Eye (tissue), 1 donor: ENCODE results near the gene GREB1.

Source experiments
- DNase-seq: peaks from one replicate; pipeline ENCODE4 v3.0.0-alpha.2; 2015

The GREB1 gene

DNA sequence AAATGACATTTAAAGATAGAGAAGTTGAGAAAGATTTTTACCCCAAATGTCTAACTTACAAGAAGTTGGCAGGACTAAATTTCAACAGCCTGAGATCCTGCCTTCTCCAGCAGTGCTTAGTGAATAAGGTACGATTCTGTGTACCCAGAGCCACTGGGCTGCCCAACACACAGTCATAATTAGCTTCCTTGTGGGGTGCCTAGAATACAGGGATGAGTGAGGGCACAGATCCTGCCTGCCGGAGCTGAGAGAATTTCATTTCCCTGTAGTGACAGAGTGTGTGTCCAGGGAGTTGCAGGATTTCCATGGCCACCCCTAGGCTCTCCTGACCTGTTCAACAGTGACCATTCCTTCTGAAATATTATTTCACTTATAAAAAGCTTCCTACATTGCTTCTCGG, 27.0 kb downstream of the GREB1 start:
- no peak for DNase-seq

DNA sequence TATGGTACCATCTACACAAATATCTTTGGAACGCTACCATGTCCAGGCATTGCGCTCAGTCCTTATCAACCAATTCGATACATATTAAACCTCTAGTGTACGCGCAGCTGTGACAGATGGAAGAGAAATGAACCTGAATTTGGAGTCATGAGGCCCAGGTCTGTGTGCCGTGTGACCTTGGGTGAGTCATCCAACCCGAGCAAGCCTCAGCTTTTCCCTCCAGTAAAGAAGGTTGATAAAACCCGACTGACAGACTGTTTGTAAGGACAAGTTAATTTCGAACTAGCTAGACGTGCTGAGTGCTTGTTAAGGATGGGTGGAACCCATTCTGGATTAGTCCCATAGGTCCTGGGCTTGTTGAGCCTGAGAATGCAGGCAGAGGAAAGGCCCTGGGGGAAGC, 28.2 kb downstream of the GREB1 start:
- no peak for DNase-seq

- no peak for DNase-seq
Observed at GRCh38 chr2:11562476-11562875, 28.6 kb downstream of the GREB1 start.

DNA sequence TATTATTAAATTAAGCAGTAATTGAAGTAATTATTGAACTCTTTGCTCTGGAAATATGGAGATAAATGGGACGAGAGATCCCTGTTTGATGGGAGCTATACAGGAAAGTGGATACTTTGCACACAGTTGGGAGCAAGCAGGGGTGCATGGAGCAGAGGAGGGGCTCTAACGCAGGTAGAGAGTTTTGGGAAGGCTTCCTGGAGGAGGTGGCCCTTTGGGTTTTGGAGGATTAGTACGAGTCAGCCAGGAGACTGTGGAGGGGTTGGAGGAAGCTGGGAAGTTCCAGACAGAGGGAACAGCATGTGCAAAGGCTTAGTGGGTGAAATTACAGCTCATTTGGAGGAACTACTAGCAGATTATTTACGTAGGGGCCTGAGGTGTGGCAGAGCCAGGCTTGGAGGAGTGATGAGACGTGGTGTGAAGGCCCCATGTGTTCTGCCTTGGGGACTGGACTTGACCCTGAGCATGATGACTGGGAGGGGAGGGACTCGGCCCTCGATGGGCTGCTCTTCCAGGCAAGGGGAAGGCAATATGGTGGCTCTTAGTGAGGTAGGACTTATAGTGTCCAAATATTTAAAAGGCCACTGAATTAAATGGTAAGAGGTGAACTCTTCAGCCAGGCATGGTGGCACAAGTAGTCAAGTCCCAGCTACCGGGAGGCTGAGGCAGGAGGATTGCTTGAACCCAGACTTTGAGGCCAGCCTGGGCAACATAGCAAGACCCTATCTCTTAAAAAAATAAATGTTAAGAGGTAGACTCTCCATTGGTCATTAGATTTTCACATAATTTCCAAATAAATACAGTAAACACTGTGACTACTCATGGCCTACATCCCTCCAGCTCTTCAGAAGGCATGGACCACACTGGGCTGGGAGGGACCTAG, 30.2 kb downstream of the GREB1 start:
- no peak for DNase-seq

GRCh38 chr2:11564816-11565567, 31.1 kb downstream of the GREB1 start:
- DNase-seq = no peak

DNA sequence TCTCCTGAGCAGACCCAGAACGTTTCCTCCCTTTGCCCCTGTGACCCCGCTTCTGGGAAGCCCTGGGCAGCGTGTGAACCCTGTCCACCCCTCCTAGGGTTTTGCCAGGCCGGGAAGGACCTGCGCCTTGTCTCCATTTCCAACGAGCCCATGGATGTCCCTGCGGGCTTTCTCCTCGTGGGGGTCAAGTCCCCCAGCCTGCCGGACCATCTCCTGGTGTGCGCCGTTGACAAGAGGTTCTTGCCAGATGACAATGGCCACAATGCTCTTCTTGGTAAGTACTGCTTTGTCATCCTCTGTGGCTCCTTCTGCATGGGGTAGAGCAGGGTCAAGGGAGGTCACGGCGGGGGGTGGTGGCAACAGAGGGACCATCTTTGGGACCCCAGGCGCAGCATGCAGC, 32.5 kb downstream of the GREB1 start:
- DNase-seq = no peak

DNA sequence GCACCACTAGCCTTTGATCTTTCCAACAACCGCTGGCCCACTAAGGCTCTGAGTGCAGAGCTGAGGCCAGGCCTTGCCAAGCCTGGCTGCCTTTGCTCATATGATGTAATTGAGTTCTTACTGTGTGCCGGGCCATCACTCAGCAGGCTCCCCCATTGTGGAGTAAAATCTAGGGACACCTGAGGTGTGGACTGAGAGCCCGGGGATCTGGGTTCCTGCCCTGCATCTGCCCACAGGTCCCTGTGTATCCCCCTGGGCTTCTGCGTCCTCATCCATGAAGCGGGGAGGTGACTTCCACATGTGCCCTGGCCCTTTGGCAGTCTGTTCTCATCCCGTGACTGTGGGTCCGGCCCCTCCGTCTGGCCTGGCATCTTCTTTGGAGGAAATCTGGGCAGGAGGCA, 33.8 kb downstream of the GREB1 start:
- DNase-seq = no peak

DNA sequence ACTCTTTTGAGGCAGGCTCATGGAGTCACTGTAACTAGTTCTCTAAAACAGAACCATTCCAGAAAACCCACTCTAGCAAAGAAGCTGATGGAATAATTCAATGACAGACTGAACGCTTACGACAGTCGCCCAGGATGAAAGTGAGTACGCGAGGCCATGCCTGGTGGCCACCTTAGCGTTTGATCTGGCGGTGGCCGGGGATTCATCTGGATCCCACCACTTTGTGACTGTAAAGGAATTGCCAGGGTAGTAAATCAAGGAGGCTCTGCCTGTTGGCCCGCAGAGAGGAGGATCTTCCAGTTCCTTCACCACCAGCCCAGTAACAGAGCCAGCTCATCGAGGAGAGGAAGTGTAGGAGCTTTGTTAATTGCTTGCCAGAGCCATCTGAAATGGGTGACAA, 34.6 kb downstream of the GREB1 start:
- DNase-seq = no peak

- DNase-seq = no peak
Observed at GRCh38 chr2:11569636-11570035, 35.8 kb downstream of the GREB1 start.

DNA sequence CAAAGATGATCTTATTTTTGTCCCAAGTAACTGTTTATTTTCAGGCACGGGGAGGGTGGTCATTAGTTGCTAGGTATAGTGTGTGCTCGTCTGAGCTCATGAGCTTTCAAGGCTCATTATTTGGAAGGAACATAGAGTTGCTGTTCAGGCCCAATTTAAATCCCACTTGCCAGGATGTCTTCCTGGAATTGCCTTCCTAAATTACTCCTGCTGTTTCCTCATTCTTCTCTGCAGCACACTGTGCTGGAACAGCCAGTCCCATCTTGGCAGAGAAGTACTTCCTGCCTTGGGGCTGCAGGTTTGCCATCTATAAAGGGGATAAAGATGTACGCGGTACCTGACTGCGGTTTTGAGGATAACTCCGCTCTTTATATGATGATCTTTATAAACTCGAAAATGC, 37.3 kb downstream of the GREB1 start:
- DNase-seq = no peak

GRCh38 chr2:11572996-11573395, 39.2 kb downstream of the GREB1 start:
- DNase-seq = no peak

- no peak for DNase-seq
Observed at GRCh38 chr2:11573418-11574175, 39.8 kb downstream of the GREB1 start.

GRCh38 chr2:11574176-11575046, 40.6 kb downstream of the GREB1 start:
- no peak for DNase-seq

- no peak for DNase-seq
Observed at GRCh38 chr2:11576398-11576797, 42.6 kb downstream of the GREB1 start.

DNA sequence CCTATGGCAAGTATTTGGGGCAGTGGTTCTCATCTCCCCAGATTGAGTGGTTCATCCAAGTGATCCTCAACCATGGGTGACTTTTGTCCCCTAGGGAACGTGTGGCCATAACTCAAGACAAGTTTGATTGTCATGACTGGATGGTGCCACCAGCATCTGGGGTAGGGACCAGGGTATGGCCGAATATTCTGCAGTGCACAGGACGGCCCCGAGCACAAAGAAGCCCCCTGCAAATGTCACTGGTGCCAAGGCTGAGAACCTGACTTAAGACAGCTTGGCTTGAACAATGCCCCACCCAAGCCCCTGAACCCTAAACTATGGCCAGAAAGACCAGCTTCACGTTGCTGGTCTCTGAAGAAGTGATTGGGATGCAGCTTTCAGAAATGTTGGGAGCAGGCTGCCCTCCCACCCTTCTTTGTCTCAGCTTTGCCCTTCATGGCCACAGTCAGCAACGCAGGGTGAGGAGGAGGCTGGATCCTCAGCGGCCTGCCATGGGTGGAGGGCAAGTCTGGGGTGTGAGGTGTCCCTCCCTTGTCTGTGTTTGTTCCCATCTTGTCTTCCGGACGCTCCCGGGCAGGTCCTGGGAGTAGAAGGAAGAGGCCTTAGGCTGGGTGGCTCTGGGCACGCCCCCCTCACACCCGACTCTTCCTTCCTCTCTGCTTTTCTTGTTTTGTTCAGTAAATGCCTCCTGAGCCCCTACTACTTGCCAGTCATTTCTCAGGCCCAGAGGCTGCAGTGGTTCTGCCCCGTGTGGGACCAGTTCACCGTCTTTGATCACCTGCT, 43.4 kb downstream of the GREB1 start:
- DNase-seq = no peak

- no peak for DNase-seq
Observed at GRCh38 chr2:11578081-11578948, 44.5 kb downstream of the GREB1 start.

GRCh38 chr2:11578986-11579774, 45.3 kb downstream of the GREB1 start:
- DNase-seq = no peak

DNA sequence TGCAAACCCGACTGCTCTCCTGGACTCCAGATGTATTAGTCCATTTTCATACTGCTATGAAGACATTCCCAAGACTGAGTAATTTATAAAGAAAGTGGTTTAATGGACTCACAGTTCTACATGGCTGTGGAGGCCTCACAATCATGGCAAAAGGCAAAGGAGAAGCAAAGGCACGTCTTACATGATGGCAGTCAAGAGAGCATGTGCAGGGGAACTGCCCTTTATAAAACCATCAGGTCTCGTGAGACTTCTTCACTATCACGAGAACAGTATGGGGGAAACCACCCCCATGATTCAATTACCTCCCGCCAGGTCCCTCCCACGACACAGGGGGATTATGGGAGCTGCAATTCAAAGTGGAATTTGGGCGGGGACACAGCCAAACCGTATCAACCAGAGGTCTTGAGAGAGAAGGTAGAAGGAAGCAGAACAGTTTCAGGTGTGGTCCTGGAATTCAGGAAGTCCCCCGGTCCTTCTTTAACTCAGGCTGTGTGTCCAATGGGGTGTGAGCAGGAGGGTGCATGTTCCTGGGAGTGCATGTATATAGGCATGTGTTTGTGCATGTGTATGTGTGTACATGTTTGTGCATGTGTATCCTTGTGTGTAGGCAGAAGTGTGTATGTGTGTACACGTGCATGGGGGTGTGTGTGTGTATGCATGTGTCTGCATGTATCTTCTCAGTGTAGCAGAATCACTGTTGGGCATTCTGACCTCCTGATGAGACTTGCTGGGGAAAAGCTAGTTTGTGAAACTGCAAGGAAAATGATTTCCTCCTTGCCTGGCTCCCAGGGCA, 46.2 kb downstream of the GREB1 start:
- DNase-seq = no peak

DNA sequence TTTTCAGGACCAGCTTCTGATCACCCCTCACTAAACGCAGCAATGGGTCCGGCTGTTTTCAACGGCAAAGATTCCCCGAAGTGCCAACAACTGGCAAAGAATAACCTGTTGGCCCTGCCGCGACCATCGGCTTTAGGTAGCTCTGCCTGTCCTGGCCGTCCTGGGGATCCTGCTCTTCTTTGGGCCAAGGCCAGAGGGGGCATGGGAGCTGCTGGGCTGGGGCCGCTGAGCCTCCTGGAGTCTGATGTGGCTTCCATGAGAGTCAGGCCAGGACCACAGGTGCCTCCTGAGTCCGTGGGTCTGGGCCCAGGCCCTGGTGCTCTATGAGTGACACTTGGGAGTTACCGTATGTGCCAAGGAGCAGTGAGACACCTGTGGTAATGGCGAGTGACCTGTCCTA, 46.9 kb downstream of the GREB1 start:
- DNase-seq = no peak
